H4 (cell line): ENCODE measurements around the gene TXNIP. TPM values are rescaled to one million over a fixed set of nuclear protein-coding genes. Genes with fewer than 3 reads are reported as not detected.
"Not testable (repeated sequence)": the region's sequence is repeated elsewhere in the genome, so short reads cannot be mapped to it uniquely, and the experiment has no call there.

ENCODE experiments used
- DNase-seq: peaks from one replicate; pipeline ENCODE4 v3.0.0-alpha.2; 2015; ENCODE audit warnings: low spot score
- total RNA-seq: library from RNA; depleted of rRNA; stranded (reverse); fragments of >200 nt; shearing (Covaris generic); gene quantifications from 2 replicates; pipeline ENCODE4 v1.2.3, GENCODE V29; 2014; rRNA removed

The TXNIP gene, protein sequence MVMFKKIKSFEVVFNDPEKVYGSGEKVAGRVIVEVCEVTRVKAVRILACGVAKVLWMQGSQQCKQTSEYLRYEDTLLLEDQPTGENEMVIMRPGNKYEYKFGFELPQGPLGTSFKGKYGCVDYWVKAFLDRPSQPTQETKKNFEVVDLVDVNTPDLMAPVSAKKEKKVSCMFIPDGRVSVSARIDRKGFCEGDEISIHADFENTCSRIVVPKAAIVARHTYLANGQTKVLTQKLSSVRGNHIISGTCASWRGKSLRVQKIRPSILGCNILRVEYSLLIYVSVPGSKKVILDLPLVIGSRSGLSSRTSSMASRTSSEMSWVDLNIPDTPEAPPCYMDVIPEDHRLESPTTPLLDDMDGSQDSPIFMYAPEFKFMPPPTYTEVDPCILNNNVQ
- 101 and 102 TPM in 2 replicates for total RNA-seq

DNA sequence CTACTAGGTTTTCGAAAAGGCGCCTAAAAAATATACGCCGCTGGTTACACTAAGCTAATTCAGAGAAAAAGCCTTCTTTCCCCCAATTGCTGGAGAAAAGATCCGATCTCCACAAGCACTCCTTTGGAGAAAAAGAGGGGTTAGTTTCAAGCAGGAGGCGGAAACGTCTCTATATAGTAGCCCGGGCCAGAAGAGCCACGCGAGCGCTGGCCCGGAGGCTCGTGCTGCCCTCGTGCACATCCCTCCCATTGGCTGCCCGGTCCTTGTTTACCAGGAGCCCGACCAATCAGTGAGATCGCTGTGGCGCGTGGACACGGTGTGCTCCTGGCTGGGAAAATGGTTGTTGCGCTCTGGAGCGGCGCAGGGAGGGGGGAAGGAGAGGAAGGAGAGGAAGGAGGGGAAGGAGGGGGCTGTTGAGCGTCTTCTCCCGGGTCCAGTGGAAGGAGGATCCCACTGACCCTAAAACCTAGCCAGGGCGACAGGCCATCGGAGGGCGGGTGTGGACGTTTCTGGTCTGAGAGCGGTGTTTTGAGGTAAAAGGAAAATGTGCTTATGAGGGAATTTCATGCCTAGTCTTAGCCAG, at the start of gene TXNIP:
Gene TXNIP, minus strand, starts transcription at position 147 of the 583 bp plus-strand sequence. CDS start 313 bp downstream, outside the sequence.
- DNase-seq = peak; percentile 98

DNA sequence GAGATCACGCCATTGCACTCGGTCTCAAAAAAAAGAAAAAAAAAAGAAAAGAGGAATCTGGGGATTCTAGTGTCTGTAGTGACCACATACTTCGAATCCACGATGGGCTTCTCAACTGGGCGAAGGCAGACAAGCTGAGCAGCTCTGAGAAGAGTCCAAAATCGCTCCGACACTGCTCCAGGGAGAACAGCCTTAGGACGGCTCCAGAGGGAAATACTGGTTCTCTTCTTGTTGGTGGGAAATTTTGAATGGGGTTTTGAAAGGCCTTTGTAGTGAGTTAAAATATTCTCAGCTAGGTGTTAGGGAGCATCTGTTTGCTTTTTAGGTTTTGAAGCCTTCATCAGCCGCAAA, 43.4 kb upstream of the TXNIP start:
- no peak for DNase-seq

DNA sequence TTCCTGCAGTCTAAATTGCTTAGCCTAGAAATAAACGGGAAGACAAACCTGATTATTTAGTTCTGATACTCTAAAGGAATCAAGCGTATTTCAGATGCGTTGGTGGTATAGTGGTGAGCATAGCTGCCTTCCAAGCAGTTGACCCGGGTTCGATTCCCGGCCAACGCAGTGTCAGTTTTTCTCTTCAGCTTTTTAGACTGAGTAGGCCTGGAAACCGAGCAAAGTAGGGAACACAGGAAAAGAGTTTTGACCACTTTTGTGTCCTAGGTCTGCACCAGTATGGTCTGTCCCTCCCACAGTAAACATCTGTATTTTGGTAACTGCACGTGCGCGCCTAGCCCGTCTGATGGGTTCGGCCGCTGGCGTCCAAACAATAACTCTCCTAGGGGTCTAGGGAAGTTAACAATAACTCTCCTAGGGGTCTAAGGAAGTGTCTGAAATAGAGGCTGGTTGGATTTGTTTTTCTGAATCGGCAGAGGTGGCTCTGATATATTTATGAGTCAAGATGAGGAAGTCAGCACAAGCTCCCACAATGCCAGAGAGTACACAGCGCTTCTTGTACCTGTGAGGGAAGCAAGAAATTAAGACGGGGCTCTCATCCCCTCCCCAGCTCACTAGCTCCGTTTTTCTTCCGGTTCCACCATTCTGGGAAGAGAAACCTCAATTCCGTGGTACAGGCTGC, 40.7 kb upstream of the TXNIP start:
- DNase-seq = peak; percentile 88

DNA sequence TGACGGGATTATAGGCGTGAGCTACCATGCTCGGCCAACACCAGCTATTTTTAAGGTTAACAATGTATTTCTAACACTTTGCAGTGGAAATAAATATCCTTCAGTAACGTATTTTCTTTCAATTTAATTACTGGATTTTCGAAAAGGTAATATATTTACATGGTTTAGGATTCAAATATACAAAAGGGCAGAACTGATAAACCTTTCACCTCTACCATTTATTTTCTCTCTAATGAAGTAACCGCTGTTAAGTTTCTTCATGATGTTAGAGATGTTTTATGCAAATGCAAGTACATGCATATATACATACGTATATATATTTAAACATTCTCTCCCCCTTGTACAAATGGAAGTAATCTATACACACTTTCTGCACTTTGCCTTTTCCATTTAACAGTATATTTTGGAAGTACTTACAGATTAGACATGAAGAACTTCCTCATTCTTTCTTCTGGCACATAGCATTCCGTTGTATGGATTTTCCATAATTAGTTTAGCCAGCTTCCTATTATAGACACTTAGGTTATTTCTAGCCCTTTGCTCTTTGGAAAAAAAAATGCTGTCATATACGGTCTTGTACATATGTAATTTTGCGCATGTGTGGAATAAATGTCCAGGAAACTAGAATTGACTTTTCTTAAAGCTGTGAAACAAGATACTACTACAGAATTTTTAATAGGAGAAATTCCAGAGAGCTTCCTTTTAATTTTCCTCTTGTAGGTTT, 40.0 kb upstream of the TXNIP start:
- no peak for DNase-seq

DNA sequence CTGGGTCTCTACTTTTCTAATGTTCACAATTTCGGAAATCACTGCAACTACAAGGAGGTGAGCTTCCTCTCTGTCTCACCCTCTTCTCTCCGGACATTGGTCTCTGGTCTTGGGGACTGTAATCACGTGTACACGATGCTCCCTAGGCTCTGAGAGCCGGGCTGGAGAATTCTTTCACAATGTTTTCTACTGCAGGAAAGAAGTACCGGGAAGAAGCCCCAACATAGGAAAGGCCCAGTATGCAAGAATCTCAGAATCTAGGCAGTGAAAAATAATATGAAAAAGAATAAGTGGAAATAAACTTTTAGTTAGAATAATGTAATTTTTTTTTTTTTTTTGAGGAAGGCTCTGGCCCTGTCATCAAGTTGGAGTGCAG, 38.7 kb upstream of the TXNIP start:
- peak; percentile 27 for DNase-seq

DNA sequence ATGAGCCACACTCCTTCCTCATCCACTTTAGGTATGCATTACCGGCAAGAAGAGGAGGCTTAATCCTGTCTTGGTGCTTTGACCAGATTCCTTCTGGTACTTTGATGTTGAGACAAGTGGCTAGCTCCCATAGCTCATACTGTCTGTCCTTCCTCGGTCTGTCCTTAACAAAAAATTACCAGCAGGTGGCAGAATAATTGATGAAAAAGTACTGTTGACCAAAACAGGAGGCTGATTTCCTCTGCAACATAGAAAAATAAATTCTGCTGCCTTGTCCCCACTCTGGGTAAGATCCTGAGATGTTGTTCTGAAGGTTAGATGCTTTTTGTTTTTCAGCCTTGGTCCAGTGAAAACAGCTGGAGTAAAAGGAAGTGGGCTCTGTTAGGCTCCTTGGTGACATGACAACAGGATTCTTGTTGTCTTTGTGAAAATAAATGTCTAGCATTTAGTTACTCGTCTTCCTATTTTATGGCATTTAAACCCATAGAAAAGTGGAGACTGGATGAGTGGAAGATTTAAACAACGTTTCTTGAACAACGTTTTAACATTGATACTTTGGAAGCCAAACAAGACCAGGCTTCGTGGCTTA, 36.3 kb upstream of the TXNIP start:
- DNase-seq = peak; percentile 61

DNA sequence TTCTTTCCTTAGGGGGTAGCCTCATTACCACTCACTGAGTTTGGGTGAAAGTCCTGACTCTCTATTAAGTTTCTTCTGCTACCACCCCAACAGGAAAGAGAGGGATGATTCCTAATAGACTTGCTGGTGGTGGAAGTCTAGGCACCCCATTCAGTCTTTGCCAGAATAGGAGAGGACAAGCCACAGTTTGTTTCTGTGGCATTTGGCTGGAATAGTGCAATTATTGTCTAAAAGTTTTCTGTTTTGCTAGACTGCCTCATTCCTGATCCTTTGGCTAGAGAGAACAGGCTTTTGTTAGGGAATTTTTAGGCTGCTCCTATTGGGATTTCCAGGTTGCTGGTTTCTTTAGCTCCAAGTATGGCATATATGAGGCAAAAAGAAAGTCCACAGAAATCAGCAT, 35.1 kb upstream of the TXNIP start:
- DNase-seq = no peak

DNA sequence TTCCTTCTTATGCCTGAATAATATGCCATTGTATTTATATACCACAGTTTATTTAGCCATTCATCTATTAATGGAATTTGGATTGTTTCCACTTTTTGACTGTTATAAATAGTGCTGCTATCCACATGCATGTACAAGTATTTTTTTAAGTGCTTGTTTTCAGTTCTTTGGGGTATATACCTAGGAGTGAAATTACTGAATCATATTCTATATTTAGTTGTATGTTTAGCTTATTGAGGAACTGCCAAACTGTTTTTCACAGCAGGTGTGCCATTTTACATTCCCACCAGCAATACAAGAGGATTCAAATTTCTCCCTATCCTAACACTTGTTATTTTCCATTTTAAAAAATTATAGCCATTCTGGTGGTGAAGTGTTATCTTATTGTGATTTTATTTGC, 32.7 kb upstream of the TXNIP start:
- no peak for DNase-seq

DNA sequence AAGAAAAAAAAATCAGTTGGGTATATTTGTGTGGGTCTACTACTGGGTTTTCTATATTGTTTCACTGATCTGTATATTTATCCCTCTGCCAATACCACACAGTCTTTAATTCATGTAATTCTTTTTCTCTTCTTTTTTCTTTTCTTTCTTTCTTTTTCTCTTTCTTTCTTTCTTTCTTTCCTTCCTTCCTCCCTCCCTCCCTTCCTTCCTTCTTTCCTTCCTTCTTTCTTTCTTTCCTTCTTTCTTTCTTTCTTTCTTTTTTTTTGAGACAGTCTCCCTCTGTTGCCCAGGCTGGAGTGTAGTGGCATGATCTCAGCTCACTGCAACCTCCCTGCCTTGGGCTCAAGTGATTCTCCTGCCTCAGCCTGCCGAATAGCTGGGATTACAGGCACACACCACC, 30.3 kb upstream of the TXNIP start:
- DNase-seq = not testable (repeated sequence)

DNA sequence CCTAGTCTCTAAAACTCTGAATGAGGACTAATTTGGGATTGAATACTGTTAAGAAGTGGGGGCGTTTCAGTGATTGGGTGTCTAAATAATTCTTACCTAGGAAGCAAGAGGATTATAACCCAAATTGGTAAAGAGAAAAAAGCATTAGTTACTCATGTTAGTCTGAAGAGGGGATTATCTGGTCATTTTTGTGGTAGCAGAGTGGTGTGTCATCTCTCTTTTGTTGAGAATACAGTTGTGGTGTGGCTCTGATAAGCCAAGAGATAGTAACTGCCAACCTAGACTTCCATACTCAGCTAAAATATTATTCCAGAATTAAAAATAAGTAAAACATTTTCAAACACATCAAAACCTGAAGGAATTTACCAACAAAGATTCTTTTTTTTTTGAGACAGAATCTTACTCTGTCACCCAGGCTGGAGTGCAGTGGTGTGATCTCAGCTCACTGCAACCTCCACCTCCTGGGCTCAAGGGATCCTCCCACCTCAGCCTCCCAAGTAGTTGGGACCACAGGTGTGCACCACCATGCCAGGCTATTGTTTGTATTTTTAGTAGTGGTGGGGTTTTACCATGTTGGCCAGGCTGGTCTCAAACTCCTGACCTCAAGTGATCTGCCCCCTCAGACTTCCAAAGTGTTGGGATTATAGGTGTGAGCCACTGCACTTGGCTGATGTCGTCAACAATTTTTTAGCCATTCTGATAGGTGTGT, 29.6 kb upstream of the TXNIP start:
- not testable (repeated sequence) for DNase-seq

DNA sequence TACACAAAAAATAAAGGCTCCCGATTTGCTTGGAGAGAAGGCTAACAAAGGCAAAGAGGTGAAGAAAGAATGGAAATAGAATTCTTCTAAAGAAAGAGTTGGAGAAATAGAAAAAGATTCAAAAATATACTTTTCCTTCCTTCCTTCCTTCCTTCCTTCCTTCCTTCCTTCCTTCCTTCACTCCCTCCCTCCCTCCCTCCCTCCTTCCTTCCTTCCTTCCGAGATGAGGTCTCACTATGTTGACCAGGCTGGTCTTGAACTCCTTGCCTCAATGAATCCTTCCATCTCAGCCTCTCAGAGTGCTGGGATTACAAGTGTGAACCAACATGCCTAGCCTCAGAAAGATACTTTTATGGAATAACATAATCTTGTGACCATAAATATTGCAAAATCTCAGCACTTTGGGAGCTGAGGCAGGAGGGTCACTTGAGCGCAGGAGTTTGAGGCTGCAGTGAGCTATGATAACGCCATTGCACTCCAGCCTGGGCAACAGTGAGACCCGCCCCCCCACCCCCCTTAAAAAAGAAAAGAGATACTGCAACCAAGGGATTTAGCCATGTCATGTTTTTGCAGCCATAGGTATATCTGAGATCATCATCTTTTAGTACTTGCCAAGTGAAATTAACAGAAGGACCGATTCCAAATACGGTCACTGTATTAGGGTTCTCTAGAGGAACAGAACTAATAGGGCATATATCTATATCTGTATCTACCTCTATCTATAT, 26.2 kb upstream of the TXNIP start:
- no peak for DNase-seq

DNA sequence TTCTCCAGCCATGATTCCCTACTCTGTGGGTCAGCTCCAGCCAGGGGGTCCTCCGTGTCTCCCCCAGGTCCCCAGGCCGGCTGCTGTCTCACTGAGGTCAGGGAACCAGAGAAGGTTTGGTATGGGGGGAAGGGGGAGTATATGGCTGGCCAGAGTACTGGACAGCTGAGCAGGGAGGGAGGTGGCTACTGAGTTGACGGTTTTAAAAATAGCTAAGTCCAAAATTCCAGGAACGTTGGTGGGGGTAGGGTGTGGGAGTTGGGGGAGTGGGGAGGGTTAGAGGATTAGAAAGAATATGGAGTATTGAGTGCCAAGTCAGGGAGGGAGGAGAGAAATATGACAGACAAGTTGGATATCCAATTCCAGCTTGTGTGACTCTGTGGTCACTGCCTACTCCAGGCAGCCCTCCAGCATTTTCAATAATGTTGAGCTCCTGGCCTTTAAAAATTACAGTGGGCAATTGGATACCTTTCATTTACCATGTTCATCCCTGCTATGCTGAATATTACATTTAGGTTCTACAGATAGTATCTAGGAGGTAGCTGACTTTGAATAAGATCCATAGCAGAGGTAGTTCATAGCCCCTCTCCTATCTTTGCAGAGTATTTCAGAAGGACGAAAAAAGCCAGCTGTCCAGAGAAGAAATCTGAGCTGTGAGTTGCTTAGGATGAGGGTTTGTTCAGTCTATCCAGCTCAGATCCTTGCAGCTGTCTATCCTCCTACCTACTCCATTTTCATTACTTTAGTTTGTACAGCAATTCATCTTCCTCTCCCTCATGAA, 25.4 kb upstream of the TXNIP start, which contains the start of gene HJV:
Gene HJV, minus strand, starts transcription at position 114 of the 781 bp plus-strand sequence. CDS start 1,504 bp downstream, outside the sequence.
- DNase-seq = no peak

DNA sequence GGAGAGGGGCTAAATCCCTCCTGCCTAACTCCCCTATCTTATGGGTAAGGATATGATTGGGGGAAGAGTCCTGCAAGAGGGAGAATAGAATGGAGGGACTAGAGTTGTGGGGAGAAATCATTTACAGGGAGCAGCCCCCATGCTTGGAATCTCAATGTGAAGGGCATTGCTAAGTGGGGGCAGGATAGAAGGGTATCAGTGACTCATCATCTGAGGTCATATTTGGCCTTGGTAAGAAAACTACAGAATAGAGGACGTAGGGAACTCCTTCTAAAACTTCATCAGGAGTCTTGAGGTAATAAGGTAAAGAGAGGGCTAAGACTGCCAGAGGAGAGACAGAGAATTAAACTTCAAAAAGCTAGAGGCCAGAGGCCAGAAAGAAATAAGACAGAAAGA, 24.7 kb upstream of the TXNIP start:
- no peak for DNase-seq

DNA sequence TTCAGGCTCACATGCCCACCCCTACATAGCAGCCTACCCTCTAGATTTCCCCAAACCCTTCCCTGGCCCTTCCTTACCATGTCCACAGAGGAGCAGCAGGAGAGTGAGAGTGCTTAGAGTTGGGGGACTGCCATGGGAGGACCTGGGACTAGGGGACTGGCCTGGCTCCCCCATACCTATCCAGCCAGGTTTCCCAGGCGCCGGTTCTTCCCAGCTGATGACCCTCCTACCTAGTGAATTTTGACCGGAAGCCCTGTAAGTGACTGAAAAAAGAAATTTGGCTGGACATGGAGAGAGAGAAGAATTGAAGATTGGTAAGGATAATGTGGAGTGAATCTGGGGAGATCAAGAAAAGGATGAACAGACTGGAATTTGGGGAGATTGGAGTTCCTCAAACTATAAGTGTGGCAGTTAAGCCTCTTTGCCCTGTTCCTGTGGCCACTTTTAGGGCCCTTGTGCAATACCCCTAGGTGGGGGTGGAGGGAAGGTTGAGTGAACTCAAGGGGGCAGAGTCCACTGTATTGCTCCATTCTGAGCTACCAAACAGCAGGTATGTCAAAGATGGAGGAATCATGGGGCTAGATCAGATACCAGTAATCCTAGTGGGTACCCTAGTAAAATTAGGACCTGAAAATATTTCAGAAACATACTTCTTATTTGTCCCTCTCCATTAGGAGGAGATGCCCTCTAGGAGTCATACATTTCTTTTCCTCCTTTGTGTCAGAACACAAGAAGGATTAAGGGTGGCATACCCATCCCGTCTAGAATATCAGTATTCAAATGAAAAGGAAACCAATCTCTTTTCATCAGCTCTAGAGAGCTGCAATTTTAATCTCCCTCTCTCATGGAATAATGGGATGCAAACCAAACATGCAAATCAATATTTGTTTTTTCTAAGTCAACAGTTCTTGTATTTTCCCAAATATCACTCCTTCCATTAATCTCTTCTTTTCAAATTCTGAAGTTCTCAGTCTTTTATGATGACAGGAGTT, 24.0 kb upstream of the TXNIP start:
- no peak for DNase-seq

DNA sequence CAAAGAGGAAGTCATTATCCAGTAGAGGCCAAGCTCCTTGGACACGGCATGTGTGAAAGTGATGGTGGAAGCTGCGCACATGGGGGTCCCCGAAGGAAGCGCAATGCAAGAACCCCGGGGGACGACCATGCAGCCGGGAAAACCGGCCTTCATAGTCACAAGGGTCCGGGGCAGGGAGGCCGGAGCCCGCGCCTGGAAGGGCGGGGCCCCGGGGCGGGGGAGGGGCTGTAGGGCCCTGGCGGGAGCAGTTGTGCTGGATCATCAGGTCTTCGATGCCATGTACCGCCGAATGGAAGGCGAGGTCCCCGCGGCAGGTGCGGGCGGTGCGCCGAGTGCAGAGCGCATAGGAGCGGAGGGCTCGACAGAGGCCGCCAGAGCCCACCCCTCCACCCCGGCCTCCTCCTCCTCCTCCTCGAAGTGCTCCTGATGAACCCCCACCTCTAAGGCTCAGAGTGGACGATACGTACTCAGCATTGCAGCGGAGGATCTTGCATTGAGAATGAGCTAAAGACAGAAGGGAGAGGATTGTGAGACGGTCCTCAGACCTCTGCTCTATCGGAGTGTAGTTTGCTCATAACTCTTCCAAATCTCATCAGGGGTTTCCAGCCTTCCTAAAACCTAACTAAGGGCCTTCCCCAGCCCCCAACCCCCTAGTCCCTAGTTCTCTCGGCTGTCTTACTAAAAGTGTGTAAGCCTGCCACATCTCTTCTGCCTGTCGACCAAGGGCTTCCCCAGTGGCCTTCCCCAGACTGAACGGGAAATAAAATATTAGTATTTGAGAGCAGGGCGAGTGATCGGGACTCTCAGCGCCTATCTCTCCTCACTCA, 23.1 kb upstream of the TXNIP start:
- DNase-seq = no peak

DNA sequence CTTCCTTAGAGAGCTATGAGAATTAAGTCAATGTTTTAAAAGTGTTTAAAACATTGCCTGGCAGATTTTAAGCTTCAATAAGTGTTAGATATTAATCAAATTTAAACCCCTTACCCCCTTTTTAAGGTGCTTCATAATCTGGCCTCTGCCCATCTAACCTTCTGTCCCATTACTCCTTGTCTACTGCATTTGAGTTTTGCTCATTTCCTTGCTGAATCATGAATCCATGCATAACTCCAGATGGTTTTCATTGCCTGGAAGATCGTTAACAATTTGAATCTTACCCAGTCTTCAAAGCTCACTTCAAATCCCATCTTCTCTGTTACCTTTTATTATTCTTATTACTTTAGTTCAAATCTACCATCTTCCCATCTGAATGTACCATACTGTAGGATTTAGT, 20.5 kb upstream of the TXNIP start:
- DNase-seq = no peak

DNA sequence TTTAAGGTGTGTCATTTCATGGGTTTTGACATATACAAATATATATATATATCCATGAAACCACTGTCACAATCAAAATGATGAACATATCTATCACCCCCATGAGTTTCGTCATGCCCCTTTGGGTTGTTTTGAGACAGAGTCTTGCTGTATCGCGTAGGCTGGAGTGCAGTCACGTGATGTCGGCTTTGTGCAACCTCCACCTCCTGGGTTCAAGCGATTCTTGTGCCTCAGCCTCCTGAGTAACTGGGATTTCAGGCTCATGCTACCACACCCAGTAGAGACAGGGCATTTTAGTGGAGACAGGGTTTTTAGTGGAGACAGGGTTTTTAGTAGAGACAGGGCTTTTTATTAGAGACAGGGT, 17.2 kb upstream of the TXNIP start:
- no peak for DNase-seq
